Nephron progenitor cell (in vitro differentiated cells): ENCODE results near the gene STAT5A.

Source experiments
- DNase-seq: peaks from one replicate; pipeline ENCODE4 v3.0.0; 2021
- H3K27ac Mint-ChIP-seq: 2 replicates; pipeline ENCODE4 v1.8.0; 2021; ENCODE audit warnings: mild to moderate bottlenecking, moderate library complexity, mixed read lengths
- H3K27me3 Mint-ChIP-seq: 2 replicates; pipeline ENCODE4 v1.8.0; 2021; ENCODE audit warnings: mild to moderate bottlenecking, low read depth, mixed read lengths; ENCODE audit not compliant: poor library complexity
- H3K36me3 Mint-ChIP-seq: 2 replicates; pipeline ENCODE4 v1.8.0; 2021; ENCODE audit warnings: low read depth, mixed read lengths
- H3K4me1 Mint-ChIP-seq: 2 replicates; pipeline ENCODE4 v1.8.0; 2021; ENCODE audit warnings: mixed read lengths
- H3K4me3 Mint-ChIP-seq: 2 replicates; pipeline ENCODE4 v1.8.0; 2021; ENCODE audit warnings: mild to moderate bottlenecking, moderate library complexity, mixed read lengths
- H3K9me3 Mint-ChIP-seq: 2 replicates; pipeline ENCODE4 v1.8.0; 2021; ENCODE audit warnings: mild to moderate bottlenecking, moderate library complexity, mixed read lengths
- TF ChIP-seq, protein P1 (sequence below): fragments of 200-600 bp; sonication (generic); IDR thresholded peaks from 2 replicates; pipeline ENCODE4 v1.5.0; 2021; ENCODE audit warnings: antibody characterized with exemption

Gene STAT5A

GRCh38 chr17:42246515-42246914 is 41.8 kb upstream of the STAT5A start:
- no peak overlapping the region for H3K27ac Mint-ChIP-seq
- H3K4me1 Mint-ChIP-seq, result peaks cover 30% of the 10 kb centered on the region
- no peaks in the 10 kb centered on the region for H3K36me3 Mint-ChIP-seq
- TF ChIP-seq, protein P1, sequence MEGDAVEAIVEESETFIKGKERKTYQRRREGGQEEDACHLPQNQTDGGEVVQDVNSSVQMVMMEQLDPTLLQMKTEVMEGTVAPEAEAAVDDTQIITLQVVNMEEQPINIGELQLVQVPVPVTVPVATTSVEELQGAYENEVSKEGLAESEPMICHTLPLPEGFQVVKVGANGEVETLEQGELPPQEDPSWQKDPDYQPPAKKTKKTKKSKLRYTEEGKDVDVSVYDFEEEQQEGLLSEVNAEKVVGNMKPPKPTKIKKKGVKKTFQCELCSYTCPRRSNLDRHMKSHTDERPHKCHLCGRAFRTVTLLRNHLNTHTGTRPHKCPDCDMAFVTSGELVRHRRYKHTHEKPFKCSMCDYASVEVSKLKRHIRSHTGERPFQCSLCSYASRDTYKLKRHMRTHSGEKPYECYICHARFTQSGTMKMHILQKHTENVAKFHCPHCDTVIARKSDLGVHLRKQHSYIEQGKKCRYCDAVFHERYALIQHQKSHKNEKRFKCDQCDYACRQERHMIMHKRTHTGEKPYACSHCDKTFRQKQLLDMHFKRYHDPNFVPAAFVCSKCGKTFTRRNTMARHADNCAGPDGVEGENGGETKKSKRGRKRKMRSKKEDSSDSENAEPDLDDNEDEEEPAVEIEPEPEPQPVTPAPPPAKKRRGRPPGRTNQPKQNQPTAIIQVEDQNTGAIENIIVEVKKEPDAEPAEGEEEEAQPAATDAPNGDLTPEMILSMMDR, result no peak
- no peaks in the 10 kb centered on the region for H3K27me3 Mint-ChIP-seq
- no peak for DNase-seq
- H3K9me3 Mint-ChIP-seq, result no peaks in the 10 kb centered on the region
- H3K4me3 Mint-ChIP-seq, result no peak overlapping the region

- TF ChIP-seq, protein P1, result no peak
- Mint-ChIP-seq H3K27ac (no peak overlapping the region), H3K4me3 (no peak overlapping the region), H3K9me3 (no peaks in the 10 kb centered on the region), H3K36me3 (no peaks in the 10 kb centered on the region), H3K27me3 (no peaks in the 10 kb centered on the region), H3K4me1 (peaks cover 30% of the 10 kb centered on the region)
- DNase-seq, result no peak
These were observed 40.6 kb upstream of the STAT5A start for GRCh38 chr17:42247734-42248133.

DNA sequence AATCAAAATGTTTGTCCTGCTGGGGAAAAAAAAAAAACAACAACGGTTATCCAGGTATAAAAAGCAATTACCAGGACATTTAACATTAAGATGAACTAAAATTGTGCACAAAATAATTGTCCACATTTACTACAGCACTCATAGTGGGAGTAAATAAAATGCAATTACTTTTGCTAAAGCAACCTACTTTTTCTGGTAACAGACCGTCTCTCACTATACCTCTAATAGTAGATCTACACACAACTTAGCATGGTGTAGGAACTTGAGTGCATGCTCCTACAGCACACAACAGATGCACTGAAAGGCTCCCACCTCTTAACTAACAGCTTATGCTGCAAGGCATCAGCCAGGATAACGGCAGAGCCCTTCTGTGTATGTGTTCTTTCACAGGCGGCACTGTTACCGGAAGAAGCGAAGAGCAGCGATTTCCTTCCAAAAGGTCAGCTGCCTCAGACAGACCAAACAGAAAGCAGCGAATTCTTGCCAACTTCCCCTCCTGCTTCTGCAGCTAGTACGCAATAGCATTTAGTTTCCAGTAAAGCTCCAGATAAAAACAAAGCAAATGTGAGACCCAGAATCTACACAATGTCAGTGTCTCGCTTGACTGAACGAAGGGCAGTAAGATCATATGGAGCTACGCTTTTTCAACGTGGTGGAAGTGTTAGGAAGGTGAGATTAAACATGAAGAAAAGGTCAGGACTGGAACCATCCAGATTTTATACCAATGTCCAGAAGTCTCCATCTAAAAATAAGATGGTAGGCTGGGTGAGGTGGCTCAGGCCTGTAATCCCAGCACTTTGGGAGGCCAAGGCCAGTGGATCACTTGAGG is 39.7 kb upstream of the STAT5A start:
- Mint-ChIP-seq H3K9me3 (no peaks in the 10 kb centered on the region), H3K36me3 (no peaks in the 10 kb centered on the region), H3K4me3 (no peak overlapping the region), H3K27me3 (no peaks in the 10 kb centered on the region), H3K27ac (peak overlapping the region; percentile 96), H3K4me1 (peaks cover 25% of the 10 kb centered on the region)
- no peak for DNase-seq
- TF ChIP-seq, protein P1, result no peak

- H3K27me3 Mint-ChIP-seq, result no peaks in the 10 kb centered on the region
- H3K36me3 Mint-ChIP-seq, result peaks cover 5% of the 10 kb centered on the region
- no peak for DNase-seq
- TF ChIP-seq, protein P1, result no peak
- no peaks in the 10 kb centered on the region for H3K9me3 Mint-ChIP-seq
- H3K4me1 Mint-ChIP-seq, result peaks cover 23% of the 10 kb centered on the region
- H3K27ac Mint-ChIP-seq, result no peak overlapping the region
- no peak overlapping the region for H3K4me3 Mint-ChIP-seq
These were observed 38.4 kb upstream of the STAT5A start for GRCh38 chr17:42249681-42250446.

GRCh38 chr17:42251115-42251514 is 37.2 kb upstream of the STAT5A start:
- no peak for DNase-seq
- Mint-ChIP-seq H3K9me3 (no peaks in the 10 kb centered on the region), H3K4me3 (no peak overlapping the region), H3K27ac (no peak overlapping the region), H3K36me3 (peaks cover 5% of the 10 kb centered on the region), H3K27me3 (no peaks in the 10 kb centered on the region), H3K4me1 (peaks cover 23% of the 10 kb centered on the region)
- TF ChIP-seq, protein P1, result no peak
